HS-27A (cell line): ENCODE data around the gene CALHM3.

Source experiments
- DNase-seq: peaks from one replicate; pipeline ENCODE4 v3.0.0-alpha.2; 2012; ENCODE audit warnings: low read depth, missing footprints

CALHM3 gene

DNA sequence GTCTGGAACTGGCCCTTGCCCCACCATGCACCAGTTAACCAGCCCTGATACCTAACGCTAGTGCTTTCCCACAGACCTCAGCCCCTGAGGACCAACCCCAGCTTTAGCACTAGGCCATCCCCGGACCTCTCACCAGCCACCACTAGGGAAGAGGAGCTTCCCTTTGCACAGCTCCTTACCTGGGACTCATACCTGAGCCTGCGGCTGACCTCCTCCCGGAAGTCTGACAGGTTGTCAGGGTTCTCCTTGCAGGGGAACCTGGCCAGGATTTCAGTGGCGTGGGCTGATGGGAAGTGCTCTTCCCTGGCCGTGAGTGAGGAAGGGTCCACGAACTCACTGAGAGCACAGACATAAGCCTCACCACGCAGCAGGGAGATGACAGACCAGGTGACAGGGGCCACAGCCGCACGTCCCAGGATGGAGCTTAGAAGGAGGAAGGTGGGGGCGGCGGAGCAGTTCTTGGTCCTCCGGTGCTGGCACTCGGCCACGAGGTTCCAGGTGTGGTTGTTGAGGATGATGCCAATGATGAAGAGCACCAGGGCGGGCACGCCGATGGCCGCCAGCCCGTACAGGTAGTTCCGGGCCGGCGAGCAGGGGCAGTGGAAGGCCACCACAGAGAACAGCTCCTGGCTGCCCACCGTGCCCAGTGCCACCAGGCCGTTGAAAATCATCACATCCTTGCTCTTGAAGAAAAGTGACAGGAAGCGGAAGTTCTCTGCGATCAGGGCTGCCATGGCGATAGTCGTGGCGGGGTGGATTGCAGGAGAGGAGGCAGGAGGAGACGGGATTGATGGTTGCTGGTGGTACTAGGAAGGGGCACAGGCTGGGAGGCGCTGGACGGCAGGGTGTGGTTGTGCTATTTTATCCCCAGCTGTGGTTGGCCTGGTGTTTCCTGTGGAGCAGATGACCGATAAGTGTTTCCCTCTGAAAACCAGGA is 29.6 kb downstream of the CALHM3 start:
- no peak for DNase-seq

DNA sequence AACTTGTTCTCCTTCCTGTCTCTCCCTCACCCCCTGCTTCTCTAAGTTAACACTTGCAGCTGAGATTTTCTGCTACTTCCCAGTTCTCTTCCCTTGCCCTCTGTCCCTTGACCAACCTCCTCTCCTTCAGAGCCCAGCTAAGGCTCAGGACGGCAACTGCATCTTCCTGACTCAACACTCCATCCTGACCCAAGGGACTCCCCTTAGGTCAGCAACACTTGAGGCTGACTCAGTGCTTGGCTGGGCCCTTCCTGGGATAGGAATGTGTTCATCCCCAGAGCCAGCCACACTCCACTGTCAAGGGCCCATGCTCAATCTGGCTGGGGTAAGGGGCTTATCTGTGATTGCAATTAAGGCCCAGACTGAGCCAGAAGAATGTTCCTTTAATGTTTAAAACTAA is 30.3 kb downstream of the CALHM3 start:
- no peak for DNase-seq

DNA sequence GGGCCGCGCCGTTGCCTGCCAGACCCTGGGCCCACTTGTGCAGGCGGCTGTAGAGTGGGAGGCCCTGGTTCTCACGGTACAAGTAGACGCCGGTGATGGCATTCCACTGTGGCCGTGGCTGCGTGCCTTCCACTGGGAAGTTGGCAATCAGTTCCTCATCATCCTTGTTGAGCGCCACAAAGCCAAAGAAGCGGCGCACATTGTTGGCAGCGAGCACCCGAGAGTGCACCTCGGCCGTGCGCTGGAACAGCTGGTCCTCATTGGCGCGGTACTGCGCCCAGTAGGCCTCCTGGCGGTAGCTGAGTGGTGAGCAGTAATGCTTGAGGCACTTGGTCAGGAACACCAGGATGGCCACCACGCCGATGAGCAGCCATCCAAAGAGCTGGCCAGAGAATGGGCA is 31.9 kb downstream of the CALHM3 start:
- no peak for DNase-seq

DNA sequence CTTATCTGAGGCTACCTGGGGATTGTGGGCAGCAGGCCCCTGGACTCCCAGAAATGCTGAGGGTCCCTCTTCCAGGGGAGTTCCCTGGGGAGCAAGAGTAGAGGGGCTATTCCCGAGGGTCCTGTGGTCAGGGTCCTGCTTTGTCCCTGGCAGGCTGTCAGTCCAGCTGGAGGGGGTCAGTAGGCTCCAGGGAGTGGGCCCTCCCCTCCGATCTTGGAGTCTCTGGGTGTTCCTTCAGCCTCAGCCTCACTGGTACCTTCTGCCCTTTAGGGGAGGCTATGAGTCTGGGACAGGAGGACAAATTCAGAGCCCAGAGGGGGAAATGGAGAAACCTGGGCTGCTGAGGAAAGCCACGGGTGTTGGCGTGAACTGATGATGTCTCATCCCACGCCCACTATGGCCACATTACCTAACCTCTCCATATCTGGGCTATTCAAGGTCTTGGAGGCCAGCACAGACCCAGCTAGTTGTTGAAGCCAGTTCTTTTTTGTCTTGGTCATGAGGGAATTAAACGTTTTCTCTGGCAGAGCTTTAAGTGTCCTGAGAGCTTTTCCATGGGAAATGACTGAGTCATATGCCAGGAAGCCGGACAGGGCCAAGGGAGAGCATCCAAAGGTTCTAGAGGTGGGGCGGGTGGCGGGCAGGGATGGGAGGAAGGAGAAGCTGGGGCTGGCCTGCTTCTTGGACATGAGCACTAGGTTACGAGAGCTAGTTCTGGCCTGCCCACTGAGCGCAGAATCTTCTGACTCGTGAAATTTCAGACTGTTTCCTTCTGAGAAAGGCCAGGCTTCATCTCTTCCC is 33.1 kb downstream of the CALHM3 start:
- DNase-seq: no peak

DNA sequence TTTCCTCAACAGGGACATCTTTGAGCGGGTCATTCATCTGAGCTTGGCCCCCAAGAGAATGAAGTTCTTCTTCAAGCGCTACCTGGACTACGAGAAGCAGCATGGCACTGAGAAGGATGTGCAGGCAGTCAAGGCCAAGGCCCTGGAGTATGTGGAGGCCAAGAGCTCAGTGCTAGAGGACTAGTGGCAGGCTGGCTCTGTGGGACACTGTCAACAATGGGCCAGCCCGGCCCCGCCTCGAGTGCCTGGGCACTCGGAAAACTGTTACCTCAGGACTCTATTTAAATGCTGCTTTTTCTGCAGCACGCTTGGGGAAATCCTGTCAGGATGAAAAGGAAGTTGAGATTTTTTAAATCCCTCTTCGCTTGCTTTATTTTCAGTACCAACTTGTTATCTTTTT is 33.7 kb downstream of the CALHM3 start:
- no peak for DNase-seq

DNA sequence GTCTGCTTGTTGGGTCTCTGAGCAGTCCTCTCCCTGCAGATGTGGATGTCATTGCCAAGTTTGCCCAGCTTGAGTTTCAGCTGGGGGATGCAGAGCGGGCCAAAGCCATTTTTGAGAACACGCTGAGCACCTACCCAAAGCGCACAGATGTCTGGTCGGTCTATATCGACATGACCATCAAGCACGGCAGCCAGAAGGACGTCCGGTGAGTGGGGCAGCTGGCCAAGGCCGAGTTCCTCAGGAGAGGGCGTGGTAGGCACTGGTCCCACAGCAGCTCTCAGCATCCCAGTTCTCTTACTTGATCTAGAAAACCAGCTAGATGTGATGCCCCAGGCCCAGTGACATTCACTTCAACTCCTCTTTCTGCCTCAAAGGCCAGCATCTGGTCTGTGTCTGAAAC is 34.6 kb downstream of the CALHM3 start:
- DNase-seq: no peak

DNA sequence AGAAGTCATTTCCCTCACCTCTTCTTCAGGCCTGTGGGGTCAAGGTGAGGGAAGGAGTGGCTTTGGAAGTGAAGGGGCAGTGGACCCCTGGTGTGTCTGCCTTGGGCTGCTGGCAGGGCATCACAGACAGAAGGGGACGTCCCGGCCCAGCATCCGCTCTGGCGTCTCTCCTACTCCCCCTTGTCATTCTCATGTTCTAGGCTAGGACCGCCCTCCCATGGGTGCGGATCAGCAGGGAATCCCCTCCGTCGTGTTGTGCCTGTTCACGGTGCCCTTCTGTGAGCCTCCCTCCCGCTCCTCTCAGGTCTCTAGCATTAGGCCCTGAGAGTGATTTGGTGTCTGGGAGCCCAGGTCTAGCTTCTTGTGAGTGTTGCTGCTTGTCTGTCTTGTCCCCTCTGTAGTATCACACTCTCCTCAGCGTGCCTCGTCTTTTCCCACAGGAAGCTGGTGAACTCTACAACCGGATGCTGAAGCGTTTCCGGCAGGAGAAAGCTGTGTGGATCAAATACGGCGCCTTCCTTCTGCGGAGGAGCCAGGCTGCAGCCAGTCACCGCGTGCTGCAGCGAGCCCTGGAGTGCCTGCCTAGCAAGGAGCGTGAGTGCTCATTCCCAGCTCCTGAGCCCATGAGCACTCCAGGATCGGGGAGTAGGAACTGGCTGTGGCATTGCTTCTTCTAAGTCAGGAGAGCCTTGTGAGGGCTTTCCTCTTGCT is 35.4 kb downstream of the CALHM3 start:
- DNase-seq: no peak

DNA sequence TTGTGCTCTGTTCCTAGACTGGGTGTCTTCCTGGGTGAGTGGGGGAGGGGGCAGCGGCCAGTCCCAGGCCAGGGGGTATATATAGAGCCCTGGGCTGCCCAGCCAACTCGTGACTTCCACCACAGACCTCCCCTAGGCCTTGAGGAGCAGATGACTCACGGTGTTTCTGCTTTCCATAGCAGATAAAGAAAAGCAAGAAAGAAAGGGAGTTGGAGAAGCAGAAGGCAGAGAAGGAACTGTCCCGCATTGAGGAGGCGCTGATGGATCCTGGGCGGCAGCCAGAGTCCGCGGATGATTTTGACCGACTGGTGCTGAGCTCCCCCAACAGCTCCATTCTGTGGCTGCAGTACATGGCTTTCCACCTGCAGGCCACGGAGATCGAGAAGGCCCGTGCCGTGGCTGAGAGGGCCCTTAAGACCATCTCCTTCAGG is 37.0 kb downstream of the CALHM3 start:
- DNase-seq: no peak

DNA sequence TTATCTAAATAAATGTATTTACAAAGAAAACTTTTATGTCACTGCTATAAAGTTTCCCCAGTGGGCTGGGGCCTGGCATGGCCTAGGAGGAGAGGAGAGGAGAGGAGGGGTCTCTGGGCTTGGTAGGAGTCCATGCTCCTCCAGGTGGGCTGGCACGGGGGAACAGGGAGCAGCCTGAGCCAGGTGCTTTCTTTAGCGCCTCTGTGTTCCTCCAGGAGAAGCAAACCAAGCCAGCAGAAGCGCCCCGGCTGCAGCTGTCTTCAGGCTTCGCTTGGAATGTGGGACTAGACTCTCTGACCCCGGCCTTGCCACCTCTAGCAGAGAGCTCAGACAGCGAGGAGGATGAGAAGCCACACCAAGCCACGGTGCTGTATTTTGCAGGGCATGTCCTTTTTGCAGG is 37.4 kb downstream of the CALHM3 start:
- DNase-seq: no peak

DNA sequence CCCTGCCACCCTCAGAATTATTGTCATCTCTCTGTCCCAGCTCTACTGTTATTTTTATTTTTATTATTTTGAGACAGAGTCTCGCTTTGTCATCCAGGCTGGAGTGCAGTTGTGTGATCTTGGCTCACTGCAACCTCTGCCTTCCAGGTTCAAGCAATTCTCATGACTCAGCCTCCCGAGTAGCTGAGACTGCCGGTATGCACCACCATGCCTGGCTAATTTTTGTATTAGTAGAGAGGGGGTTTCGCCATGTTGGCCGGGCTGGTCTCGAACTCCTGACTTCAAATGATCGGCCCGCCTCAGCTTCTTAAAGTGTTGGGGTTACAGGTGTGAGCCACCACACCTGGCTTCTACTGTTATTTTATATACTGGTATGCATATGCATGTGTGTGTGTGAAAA is 37.8 kb downstream of the CALHM3 start:
- no peak for DNase-seq

DNA sequence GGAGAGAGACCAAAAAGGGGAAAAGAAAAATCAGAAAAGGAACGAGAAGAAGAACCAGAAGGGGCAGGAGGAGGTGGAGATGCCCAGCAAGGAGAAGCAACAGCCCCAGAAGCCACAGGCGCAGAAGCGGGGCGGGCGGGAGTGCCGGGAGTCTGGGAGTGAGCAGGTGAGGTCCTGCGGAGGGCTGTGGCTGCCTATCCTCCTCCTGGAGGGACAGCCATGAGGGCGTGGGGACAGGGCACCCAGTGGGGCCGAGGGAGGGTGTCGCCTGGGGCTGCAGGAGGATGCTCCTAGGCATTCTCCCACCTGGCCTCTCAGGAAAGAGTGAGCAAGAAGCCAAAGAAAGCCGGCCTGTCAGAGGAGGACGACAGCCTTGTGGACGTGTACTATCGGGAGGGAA is 38.6 kb downstream of the CALHM3 start:
- DNase-seq: no peak

DNA sequence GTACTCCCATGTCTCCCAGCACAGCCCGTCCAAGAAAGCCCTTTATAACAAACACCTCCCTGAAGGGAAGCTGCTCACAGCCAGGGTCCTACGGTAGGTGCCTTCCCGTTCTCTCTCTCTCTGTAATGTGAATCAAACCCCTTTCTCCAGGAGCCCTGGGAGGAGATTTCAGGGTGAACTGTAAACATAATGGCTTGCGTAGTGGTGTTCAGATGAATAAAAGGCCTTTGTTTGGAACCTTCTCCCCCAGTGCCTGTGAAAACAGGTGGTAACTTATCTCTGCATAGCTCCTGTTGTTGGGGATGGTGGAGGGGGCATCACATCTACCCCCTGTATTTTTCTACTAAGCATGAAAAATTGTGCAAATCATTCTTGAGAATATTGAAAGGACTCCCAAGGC is 39.3 kb downstream of the CALHM3 start:
- DNase-seq: no peak

DNA sequence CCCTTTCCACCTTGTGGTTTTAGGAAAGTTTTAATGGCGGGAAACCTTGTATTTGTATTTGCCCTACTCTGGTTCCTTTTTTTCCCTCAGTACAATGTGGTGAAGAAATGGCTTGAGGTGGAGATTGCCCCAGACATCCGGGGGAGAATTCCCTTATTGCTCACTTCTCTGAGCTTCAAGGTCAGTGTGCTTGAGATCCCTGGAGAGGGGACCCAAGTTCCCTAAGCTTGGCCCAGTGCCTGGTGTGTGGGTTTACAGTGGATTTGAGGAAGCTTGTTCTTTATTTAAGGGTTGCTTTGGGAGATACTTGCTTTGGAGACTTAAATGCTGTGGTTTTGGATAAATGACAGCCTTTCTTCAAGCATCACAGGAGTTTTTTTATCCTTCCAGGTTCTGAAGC is 45.2 kb downstream of the CALHM3 start:
- DNase-seq: no peak

DNA sequence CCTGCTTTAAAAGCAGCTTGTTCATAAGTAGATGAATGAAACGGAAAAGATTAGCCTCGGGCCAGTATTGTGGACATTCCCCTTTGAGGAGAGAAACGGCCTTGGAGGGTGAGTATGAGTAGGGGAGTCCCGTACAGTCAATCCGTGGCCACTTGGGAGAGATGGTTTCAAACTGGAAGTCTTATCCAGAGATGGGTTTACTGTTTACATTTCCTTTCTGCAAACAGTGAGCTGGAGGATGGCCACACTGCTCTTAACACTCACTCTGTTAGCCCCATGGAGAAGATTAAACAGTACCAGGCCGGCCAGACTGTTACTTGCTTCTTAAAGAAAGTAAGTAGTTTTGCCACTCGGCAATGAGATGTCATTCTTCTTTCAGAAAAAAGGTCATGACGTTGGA is 47.1 kb downstream of the CALHM3 start:
- no peak for DNase-seq

DNA sequence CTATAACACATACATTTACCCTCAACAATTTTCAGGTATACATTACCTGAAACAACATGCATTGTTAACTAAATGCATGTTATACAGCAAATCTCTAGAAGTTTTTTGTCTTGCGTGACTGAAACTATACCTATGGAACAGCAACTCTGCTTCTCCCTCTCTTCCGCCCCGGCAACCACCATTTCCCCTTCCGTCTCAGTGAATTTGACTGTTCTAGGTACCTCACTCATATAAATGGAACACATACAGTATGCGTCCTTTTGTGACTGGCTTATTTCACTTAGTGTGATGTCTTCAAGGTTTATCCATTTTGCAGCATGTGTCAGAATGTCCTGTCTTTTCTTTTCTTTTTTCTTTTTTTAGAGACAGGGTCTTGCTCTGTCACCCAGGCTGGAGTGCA is 49.4 kb downstream of the CALHM3 start:
- DNase-seq: no peak

DNA sequence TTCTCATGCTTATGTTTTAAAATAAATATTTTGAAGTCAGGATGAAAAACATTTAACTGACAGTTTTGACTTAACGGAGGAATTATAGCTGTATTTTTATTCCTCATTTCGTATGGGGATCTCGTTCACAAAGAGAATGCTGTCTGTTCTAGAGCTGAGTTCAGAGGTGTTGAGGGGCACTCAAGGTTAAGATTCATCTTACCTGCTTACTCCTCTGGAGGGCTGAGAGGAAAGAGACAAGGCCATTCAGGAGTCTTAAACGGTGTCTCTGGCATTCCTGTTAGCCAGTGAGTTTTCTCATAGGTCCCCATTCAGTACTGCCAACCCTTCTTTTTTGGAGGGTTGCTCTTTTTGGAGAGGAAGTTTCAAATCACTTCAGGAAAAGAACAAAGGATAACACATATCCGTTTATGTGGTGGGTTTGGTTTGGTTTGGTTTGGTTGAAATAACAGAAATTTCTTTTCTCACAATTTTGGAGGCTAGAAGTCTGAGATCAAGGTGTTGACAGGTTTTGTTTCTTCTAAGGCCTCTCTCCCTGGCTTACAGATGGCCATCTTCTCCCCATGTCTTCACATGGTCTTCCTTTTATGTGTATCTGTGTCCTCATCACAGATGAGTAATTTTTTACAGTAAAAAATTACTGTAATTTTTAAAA is 49.9 kb downstream of the CALHM3 start:
- DNase-seq: no peak

DNA sequence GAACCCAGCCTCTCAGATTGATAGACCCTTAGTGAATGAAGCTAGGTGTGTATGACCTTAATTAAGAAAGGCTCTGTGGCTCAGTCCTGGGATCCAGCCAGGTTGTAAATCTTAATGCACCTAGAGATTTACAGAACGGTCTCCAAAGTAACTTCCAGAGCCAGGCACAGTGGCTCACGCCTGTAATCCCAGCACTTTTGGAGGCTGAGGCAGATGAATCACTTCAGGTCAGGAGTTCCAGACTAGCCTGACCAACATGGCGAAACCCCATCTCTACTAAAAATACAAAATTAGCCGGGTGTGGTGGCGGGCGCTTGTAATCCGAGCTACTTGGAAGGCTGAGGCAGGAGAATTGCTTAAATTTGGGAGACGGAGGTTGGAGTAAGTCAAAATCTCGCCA is 51.2 kb downstream of the CALHM3 start:
- no peak for DNase-seq

DNA sequence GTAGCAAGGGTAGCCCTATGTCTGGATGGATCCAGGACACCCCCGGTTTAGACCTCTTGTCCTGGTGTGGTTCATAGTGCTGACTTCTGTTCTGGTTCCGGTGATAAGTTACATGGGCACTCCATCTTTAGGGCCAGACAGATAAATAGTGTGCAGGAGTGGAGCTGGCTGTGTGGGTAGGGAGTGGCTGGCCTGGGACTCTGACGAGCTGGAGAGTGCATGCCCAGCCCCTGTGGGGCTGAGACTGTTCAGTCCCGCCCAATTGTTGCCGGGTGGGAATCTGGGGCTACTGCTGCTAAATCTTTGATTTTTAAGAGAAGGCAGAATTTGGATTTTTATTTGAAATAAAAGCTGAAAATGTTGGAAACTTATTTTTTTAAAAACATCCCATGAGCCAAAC is 55.3 kb downstream of the CALHM3 start:
- DNase-seq: no peak
